Activated CD4-positive, alpha-beta memory T cell treated with anti-CD3 and anti-CD28 coated beads, Interleukin-2, amount 10 ng/mL, durations not matched to agents 7 days and 5 days (primary cell): ENCODE results near the gene EPOP. TPM values are rescaled to one million over a fixed set of nuclear protein-coding genes. Genes with fewer than 3 reads are reported as not detected.

Source experiments
- total RNA-seq, 2 experiments: library from RNA; stranded (reverse); gene quantifications; one replicate each; pipeline ENCODE4 v1.2.3, GENCODE V29; 2021

The EPOP gene
- total RNA-seq, 2 experiments from 2014 or later = 10.2 to 10.3 TPM

Other genes starting within 250 kb of the EPOP start
- gene ARHGAP23, start 246.5 kb downstream of the EPOP start, total RNA-seq = under 1 TPM; 0.73 to 0.81 TPM
- under 1 TPM; 0.05 to 0.20 TPM for gene SRCIN1, start 69.0 kb downstream of the EPOP start, total RNA-seq
- 100 to 1,000 TPM; 262 to 265 TPM for gene MLLT6, start 30.3 kb upstream of the EPOP start, total RNA-seq
- 10 to 100 TPM; 42.8 to 48.6 TPM for gene CISD3, start 55.4 kb upstream of the EPOP start, total RNA-seq
- 1 to 10 TPM; 2.6 to 3.3 TPM for gene PCGF2, start 73.4 kb upstream of the EPOP start, total RNA-seq
- gene PSMB3, start 77.8 kb upstream of the EPOP start, total RNA-seq = 100 to 1,000 TPM; 241 to 242 TPM
- gene PIP4K2B, start 124.6 kb upstream of the EPOP start, total RNA-seq = 10 to 100 TPM; 42.0 to 45.7 TPM
- gene CWC25, start 150.4 kb upstream of the EPOP start, total RNA-seq = 10 to 100 TPM; 29.0 to 30.1 TPM
- gene RPL23, start 178.8 kb upstream of the EPOP start, total RNA-seq = 100 to 1,000 TPM; 933 to 960 TPM
- gene LASP1, start 195.1 kb upstream of the EPOP start, total RNA-seq = 100 to 1,000 TPM; 193 to 196 TPM